HepG2 (cell line): Measurements from ENCODE around the gene PLA2G4C. TPM values are rescaled to one million over a fixed set of nuclear protein-coding genes. Genes with fewer than 3 reads are reported as not detected.

Experiments used
- ATAC-seq: fragments of 200-7000 bp; cut with Tn5 transposase; 3 replicates; pipeline ENCODE4 v1.9.1; 2020; ENCODE audit warnings: mild to moderate bottlenecking, moderate library complexity
- BruUV-seq: library from RNA; stranded (reverse); fragments of 400-500 nt; replicated peaks from 2 replicates; lab custom pipeline; 2021; lab: Mats Ljungman, UMichigan
- CTCF ChIA-PET: fragments of 300-600 bp; formaldehyde crosslinking; extraction: SDS; loops from one replicate; lab custom pipeline; 2021; ENCODE audit warnings: low total read pairs, inconsistent platforms, low intra/inter-chr PET ratio; lab: Yijun Ruan, JAX
- POLR2A ChIA-PET: fragments of 350-600 bp; sonication (Branson Sonifier 250); formaldehyde crosslinking; loops from one replicate; lab custom pipeline; 2020; ENCODE audit warnings: antibody characterized with exemption, inconsistent platforms; lab: Yijun Ruan, JAX
- DNase-seq: peaks from one replicate; pipeline ENCODE4 v3.0.0-alpha.2; 2015; ENCODE audit warnings: low spot score
- FAIRE-seq: peaks from 3 replicates; lab custom pipeline; 2011; peaks lifted over from hg19 to GRCh38; lab: Jason Lieb, UNC
- H2AFZ ChIP-seq: one replicate; pipeline ENCODE4 v1.6.1; 2011; ENCODE audit warnings: low read length, inconsistent platforms
- H3K27ac ChIP-seq: fragments of 300-600 bp; 3 replicates; pipeline ENCODE4 v1.8.0; 2011; ENCODE audit warnings: mixed run types, mild to moderate bottlenecking, mixed read lengths, low read length, inconsistent platforms; ENCODE audit not compliant: insufficient read depth; ENCODE audit errors: extremely low read length
- H3K27me3 ChIP-seq, 2 experiments: fragments of 200-600 bp in 1 of 2; 2 replicates in 1 of 2; 3 replicates in 1 of 2; pipeline versions ENCODE4 v1.6.0 to v1.8.0; 2011; ENCODE audit warnings: low read length in 2 of 2, mild to moderate bottlenecking in 2 of 2, moderate library complexity in 2 of 2, inconsistent platforms in 1 of 2; ENCODE audit not compliant: insufficient read depth in 2 of 2, control insufficient read depth in 1 of 2
- H3K36me3 ChIP-seq, 2 experiments: fragments of 200-600 bp in 1 of 2; replicated peaks in 1 of 2; 2 replicates in 1 of 2; 3 replicates in 1 of 2; pipeline versions ENCODE4 v1.5.1 to v1.8.0; 2011; ENCODE audit warnings: low read length in 2 of 2, inconsistent platforms in 1 of 2; ENCODE audit not compliant: insufficient read depth in 2 of 2, control insufficient read depth in 1 of 2
- H3K4me1 ChIP-seq: 2 replicates; pipeline ENCODE4 v1.5.1; 2012; ENCODE audit warnings: low read length, inconsistent platforms; ENCODE audit not compliant: insufficient read depth
- H3K4me2 ChIP-seq: 2 replicates; pipeline ENCODE4 v1.6.0; 2011; ENCODE audit warnings: low read depth, low read length, inconsistent platforms
- H3K4me3 ChIP-seq, 3 experiments: fragments of 200-600 bp in 1 of 3; sonication (generic), shearing (Covaris generic) in 1 of 3; replicated peaks in 1 of 3; 2 replicates each; pipeline ENCODE4 v1.5.1; 2011 to 2016; ENCODE audit warnings: low read length in 3 of 3, inconsistent platforms in 2 of 3, low read depth in 2 of 3, mild to moderate bottlenecking in 2 of 3, control low read depth in 1 of 3, mixed read lengths in 1 of 3; ENCODE audit not compliant: insufficient read depth in 1 of 3
- H3K79me2 ChIP-seq: one replicate; pipeline ENCODE4 v1.6.1; 2011; ENCODE audit warnings: low read length, inconsistent platforms; ENCODE audit not compliant: insufficient read depth
- H3K9ac ChIP-seq: 2 replicates; pipeline ENCODE4 v1.6.0; 2011; ENCODE audit warnings: mild to moderate bottlenecking, low read depth, low read length, inconsistent platforms; ENCODE audit not compliant: insufficient read depth
- H3K9me3 ChIP-seq: 2 replicates; pipeline ENCODE4 v1.5.1; 2012; ENCODE audit warnings: mild to moderate bottlenecking, low read length
- H4K20me1 ChIP-seq: 2 replicates; pipeline ENCODE4 v1.6.0; 2011; ENCODE audit warnings: inconsistent platforms, mild to moderate bottlenecking, low read length, moderate library complexity; ENCODE audit not compliant: insufficient read depth
- ARNT ChIP-seq: fragments of 450-650 bp; IDR thresholded peaks from 2 replicates; pipeline ENCODE4 v1.6.1; 2017
- CBX2 ChIP-seq, 2 experiments: fragments of 200-600 bp in 1 of 2; sonication (generic); formaldehyde crosslinking in 1 of 2; IDR thresholded peaks; 2 replicates each; pipeline versions ENCODE4 v1.7.0 to v1.8.1; 2018 to 2022; ENCODE audit warnings: low read depth in 2 of 2, low read length in 1 of 2, mild to moderate bottlenecking in 1 of 2, missing genetic modification reagents in 1 of 2
- CENPT ChIP-seq: sonication (generic); formaldehyde crosslinking; IDR thresholded peaks from 2 replicates; pipeline ENCODE4 v1.8.0; 2022; ENCODE audit warnings: low read depth, mild to moderate bottlenecking, moderate library complexity, missing genetic modification reagents
- ZHX1 ChIP-seq: sonication (generic); formaldehyde crosslinking; IDR thresholded peaks from 2 replicates; pipeline ENCODE4 v1.8.1; 2022; ENCODE audit warnings: low read depth, mild to moderate bottlenecking, missing genetic modification reagents
- ZHX2 ChIP-seq, 2 experiments: sonication (generic) in 1 of 2; formaldehyde crosslinking in 1 of 2; IDR thresholded peaks; 2 replicates each; pipeline versions ENCODE4 v1.6.1 to v1.9.0; 2014 to 2022; ENCODE audit warnings: antibody characterized with exemption in 1 of 2, borderline replicate concordance in 1 of 2, inconsistent platforms in 1 of 2, low read depth in 1 of 2, missing genetic modification reagents in 1 of 2
- ZNF142 ChIP-seq: sonication (generic); formaldehyde crosslinking; IDR thresholded peaks from 2 replicates; pipeline ENCODE4 v1.4.0; 2020; ENCODE audit warnings: missing genetic modification reagents
- ZNF709 ChIP-seq: sonication (generic); formaldehyde crosslinking; IDR thresholded peaks from 2 replicates; pipeline ENCODE4 v1.5.0; 2020; ENCODE audit warnings: mild to moderate bottlenecking, missing genetic modification reagents
- WGBS: methylation state at CpG from one replicate; pipeline ENCODE4 v1.1.6; 2017; ENCODE audit warnings: low lambda C conversion rate; 5-methylcytosine and 5-hydroxymethylcytosine counted together
- in situ Hi-C: cut with HindIII; loops from 2 replicates; pipeline ENCODE4 v1.10.0; 2017; ENCODE audit warnings: low pct_unique_long_range_greater_than_20kb; ENCODE audit not compliant: extremely low pct_ligation_motif_present
- intact Hi-C: fragments of 100-400 bp; cut with micrococcal nuclease; formaldehyde crosslinking; loops from one replicate; pipeline ENCODE4 v1.10.0; 2022; ENCODE audit not compliant: unreplicated experiment
- polyA plus RNA-seq, 8 experiments: library from polyadenylated mRNA; depleted of rRNA in 3 of 8; stranded (reverse) in 7 of 8; unstranded in 1 of 8; fragments of >200 nt; fragmentation: Illumina TruSeq in 4 of 8; extraction: Trizol in 4 of 8; gene quantifications; 2 replicates each; pipeline versions ENCODE4 v1.2.1 to v1.2.3, GENCODE V29; 2011 to 2016; ENCODE audit warnings: low read depth in 4 of 8, missing spikeins in 1 of 8, mixed read lengths in 1 of 8; ENCODE audit not compliant: insufficient read depth in 1 of 8
- total RNA-seq, 5 experiments: library from RNA; depleted of rRNA; stranded (reverse); fragments of >200 nt; fragmentation: Illumina TruSeq; extraction: Trizol; gene quantifications; 2 replicates each; pipeline ENCODE4 v1.2.3, GENCODE V29; 2016; ENCODE audit warnings: low read depth in 1 of 5

PLA2G4C gene
- total and polyA plus RNA-seq, 2 of the 13 experiments (the other 11 are each of a cell fraction or from before 2014, with no cell fraction given): 1.6 to 1.7 TPM

DNA sequence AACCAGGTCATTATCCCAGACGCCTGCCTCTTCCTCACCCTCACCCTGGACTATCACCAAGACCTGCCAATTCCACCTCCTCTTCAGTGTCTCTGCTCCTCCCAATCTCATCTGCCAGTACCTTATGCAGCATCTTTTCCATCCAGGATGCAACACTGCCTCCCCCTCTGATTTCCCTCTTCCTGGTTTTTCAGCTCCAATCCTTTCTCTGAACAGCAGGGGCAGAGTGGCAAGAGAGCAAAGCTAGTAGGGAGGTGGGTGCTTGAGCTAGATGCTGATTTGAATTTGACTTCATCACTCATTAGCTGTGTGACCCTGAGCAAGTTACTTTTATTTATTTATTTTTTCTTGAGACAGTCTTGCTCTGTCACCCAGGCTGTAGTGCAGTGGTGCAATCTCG lies 41.2 kb downstream of the PLA2G4C start (continued):
- TF ChIP-seq ZNF142 (no peak), ZNF709 (no peak)

- WGBS: 43% methylated on average over 2 of the region's 2 CpGs
- TF ChIP-seq ARNT (no peak), ZHX1 (CRISPR knock-in tag) (no peak), ZHX2 (IDR thresholded peaks at IDR 0.05; ENCODE audit: low read depth) (no peak), ZHX2 (CRISPR knock-in tag; IDR thresholded peaks at IDR 0.05; ENCODE audit: borderline replicate concordance) (no peak), CENPT (CRISPR knock-in tag) (no peak), CBX2 (IDR thresholded peaks at IDR 0.05; ENCODE audit: low read depth, low read length) (no peak), CBX2 (CRISPR knock-in tag; IDR thresholded peaks at IDR 0.05; ENCODE audit: low read depth) (no peak)
Measured at GRCh38 chr19:48064509-48064908, 46.1 kb downstream of the PLA2G4C start.

More at GRCh38 chr19:48064509-48064908, 46.1 kb downstream of the PLA2G4C start:
- no peak overlapping the region for H3K4me3 ChIP-seq
- no peak for ATAC-seq
- H3K36me3 ChIP-seq: no peaks in the 10 kb centered on the region
- CTCF ChIA-PET: no interaction called here
- peaks cover 0 to 2% of the 10 kb centered on the region in 2 experiments; a peak in 1 of 5 replicates for H3K27me3 ChIP-seq
- no peak overlapping the region for H3K4me2 ChIP-seq
- H2AFZ ChIP-seq: no peak overlapping the region
- no peaks in the 10 kb centered on the region for H3K79me2 ChIP-seq
- H3K4me1 ChIP-seq: no peaks in the 10 kb centered on the region
- no peak for FAIRE-seq
- H3K9ac ChIP-seq: no peak overlapping the region
- H4K20me1 ChIP-seq: no peaks in the 10 kb centered on the region
- H3K27ac ChIP-seq: no peak overlapping the region
- POLR2A ChIA-PET: no interaction called here
- intact Hi-C loops (no loop called here), in situ Hi-C loops (no loop called here)
- BruUV-seq: no TSS peak
- no peaks in the 10 kb centered on the region for H3K9me3 ChIP-seq
- DNase-seq: no peak
